ENCODE results near the gene EMC7.
"Not testable (repeated sequence)": the region's sequence is repeated elsewhere in the genome, so short reads cannot be mapped to it uniquely, and the experiment has no call there.

EMC7 gene

DNA sequence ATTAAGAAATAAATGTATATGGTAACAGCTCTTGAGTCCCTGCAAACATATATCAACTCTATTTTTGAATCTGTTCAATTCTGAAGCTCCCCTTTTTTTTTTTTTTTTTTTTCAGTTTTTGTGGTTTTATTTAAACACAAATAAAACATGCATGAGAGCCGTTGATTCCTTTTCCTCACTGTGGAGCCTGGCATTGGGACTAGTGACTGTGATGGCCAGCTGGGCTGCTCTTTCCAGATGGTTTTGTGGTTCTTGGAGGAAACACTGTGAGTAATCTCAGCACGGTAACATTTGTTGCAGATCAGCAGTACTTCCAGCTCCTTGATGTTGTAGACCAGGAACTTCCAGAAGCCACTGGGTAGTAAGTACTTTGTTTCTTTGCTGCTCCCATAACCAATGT, 15.9 kb downstream of the EMC7 start:
- DNase-seq = no peak

GRCh38 chr15:34084086-34084485, 17.6 kb downstream of the EMC7 start:
- peak in 18 of 51 donors; percentile 1 to 35 (median 8) for DNase-seq

DNA sequence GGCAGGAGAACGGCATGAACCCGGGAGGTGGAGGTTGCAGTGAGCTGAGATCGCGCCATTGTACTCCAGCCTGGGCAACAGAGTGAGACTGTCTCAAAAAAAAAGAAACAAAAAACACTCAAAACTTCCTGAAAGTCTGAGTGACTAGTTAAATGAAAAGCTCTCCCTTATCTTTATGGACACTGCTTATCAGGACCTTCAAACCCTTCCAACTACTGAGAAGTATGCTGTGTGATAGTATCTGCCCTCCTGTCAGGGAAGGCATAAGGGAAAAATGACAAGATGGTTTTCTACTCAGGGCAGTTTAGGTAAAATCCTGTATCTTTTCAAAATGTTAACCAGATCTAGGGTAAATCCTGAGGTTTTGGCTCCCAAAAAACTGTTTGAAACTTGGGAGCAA, 21.8 kb downstream of the EMC7 start:
- no peak for DNase-seq

- DNase-seq = no peak
Observed at GRCh38 chr15:34078900-34079299, 22.8 kb downstream of the EMC7 start.

- no peak for DNase-seq
Observed at GRCh38 chr15:34076785-34077184, 24.9 kb downstream of the EMC7 start.

GRCh38 chr15:34070003-34070402, 31.7 kb downstream of the EMC7 start:
- no peak for DNase-seq

- DNase-seq = no peak
Observed at GRCh38 chr15:34065941-34066340, 35.7 kb downstream of the EMC7 start.

GRCh38 chr15:34065261-34065660, 36.4 kb downstream of the EMC7 start:
- DNase-seq = no peak

- DNase-seq = no peak
Observed at GRCh38 chr15:34064438-34064837, 37.2 kb downstream of the EMC7 start.

- no peak for DNase-seq
Observed at GRCh38 chr15:34059946-34060345, 41.7 kb downstream of the EMC7 start.

- no peak for DNase-seq
Observed at GRCh38 chr15:34059476-34059875, 42.2 kb downstream of the EMC7 start.

GRCh38 chr15:34056911-34057310, 44.8 kb downstream of the EMC7 start:
- no peak for DNase-seq

DNA sequence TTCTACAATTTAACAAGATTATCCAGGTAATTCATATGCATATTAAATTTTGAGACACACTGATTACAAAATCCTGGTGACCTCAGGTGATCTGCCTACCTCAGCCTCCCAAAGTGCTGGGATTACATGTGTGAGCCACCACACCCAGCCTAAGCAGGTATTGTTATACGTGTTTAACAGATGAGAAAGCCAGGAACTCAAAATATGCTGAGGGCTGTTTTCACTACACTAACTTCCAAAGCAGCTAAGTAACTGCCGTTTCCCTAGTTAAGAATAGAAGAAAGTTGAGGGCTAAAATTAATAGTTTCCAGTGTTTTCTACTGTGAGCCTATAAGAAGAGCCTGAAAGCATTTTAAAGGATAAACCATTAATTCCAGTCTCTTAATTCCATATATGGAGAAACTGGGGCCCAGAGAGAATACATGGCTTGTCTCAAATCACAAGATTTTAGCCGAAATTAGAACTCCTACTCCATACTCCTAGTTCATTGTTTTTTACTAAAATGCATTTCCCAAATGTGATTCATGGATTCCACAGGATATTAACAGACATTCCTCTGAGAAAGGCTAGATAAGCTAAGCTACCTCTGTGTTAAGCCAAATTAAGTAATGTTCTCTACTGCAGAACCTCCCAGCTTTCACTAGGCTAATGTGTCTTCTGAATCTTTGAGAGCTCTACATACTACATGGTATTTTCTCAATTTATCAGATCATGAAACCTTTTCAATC, 45.6 kb downstream of the EMC7 start:
- no peak for DNase-seq

GRCh38 chr15:34054081-34054707, 47.5 kb downstream of the EMC7 start:
- no peak for DNase-seq

DNA sequence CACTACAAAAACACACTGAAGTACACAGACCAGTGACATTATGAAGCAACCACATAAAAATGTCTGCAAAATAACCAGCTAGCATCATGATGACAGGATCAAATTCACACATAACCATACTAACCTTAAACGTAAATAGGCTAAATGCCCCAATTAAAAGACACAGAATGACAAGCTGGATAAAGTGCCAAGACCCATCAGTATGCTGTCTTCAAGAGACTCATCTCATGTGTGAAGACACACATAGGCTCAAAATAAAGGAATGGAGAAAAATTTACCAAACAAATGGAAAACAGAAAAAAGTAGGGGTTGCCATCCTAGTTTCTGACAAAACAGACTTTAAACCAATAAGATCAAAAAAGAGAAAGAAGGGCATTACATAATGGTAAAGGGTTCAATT, 51.3 kb downstream of the EMC7 start:
- not testable (repeated sequence) for DNase-seq

- DNase-seq = no peak
Observed at GRCh38 chr15:34049112-34049511, 52.5 kb downstream of the EMC7 start.

DNA sequence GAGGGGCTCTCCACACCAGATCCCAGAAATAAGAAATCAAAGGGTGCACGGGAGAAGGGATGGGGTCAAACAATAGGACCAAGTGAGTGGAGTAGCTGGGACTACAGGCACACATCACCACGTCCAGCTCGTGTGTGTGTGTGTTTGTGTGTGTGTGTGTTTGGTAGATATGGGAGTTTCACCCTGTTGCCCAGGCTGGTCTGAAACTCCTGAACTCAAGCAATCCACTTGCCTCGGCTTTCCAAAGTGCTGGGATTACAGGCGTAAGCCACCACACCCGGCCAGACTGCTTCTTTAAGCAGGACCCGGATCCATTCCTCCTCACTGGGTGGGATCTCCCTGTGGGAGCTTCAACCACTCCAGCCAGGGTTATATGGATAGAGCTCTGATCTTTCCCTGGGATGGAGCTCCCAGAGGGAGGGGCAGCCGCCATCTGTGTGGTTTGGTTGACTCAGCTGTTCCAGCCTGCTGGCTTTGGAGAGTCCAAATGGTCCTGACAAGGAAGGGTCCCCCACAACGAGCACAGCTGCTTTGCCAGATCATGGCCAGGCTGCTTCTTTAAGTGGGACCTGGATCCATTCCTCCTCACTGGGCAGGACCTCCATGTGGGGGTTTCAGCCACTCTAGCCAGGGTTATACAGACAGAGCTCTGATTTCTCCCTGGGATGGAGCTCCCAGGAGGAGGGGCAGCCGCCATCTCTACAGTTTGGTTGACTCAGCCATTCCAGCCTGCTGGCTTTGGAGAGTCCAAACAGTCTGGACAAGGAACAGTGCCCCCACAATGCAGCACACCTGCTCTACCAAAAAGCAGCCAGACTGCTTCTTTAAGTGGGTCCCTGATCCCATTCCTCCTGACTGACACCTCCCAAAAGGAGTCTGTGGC, 53.5 kb downstream of the EMC7 start:
- no peak for DNase-seq

DNA sequence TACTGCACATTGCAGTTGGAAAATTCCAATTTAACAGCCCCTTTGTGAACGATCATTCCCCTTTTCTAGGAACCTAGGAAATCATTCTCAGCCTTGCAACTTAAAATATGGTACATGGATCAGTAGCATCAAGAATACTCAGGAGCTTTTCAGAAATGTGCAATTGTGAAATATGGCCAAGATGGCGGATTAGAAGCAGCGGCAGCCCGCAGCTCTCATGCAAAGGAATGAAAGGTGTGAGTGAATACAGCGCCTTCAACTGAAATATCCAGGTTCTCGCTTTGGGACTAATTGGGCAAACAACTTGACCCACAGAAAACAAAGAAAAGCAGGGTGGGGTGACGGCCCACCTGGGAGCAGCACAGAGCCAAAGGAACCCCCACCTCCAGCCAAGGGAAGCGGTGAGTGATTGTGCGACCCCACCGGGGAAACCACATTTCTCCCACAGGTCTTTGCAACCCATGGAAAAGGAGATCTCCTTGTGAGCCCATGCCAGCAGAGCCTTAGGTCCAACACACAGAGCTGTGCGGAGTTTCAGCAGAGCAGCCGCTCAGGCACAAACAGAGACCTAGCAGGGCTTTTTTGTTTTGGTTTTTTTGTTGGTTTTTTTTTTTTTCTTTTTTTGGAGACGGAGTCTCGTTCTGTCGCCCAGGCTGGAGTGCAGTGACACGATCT, 55.1 kb downstream of the EMC7 start:
- no peak for DNase-seq

DNA sequence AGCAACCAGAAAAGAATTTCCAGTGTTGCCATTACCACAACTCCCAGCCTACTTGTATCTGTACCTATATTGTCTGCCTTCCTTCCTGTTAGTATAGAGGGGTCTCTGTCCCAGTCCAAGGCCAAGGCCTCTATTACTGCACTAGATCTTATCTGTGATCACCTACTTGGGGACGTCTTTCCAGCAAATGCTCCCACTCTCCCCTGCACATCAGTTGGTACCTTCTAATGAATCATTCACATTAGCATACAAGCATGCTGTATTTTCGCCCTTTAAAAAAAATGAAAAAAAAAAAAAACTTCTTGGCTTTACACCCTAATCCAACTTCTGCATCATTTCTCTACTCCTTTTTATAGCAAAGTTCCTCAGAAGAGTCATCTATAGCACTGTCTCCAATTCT, 57.8 kb downstream of the EMC7 start:
- DNase-seq = no peak

- DNase-seq = peak in 1 of 51 donors; percentile 4
Observed at GRCh38 chr15:34043391-34043790, 58.3 kb downstream of the EMC7 start.

GRCh38 chr15:34039790-34040113, 61.9 kb downstream of the EMC7 start:
- peak in 1 of 51 donors; percentile 34 for DNase-seq
